OCI-LY3 (cell line): Measurements from ENCODE around the gene UBAP2.

Experiments used
- CTCF ChIP-seq: fragments of 200-600, 300-600 bp; sonication (generic); IDR thresholded peaks from 2 replicates; pipeline ENCODE4 v1.5.1; 2014; ENCODE audit warnings: antibody characterized with exemption, low read length, low read depth
- EZH2phosphoT487 ChIP-seq: fragments of 200-600 bp; shearing (Covaris generic); IDR thresholded peaks from 2 replicates; pipeline ENCODE4 v1.6.1; 2018; ENCODE audit warnings: antibody characterized with exemption, mixed run types, low read depth

- TF ChIP-seq EZH2phosphoT487 (no peak), CTCF (no peak)
Measured at GRCh38 chr9:34087370-34087769, 38.7 kb upstream of the UBAP2 start.
